ENCODE data around the gene MAPKAPK2.

- TF ChIP-seq CTCF (IDR thresholded peaks at IDR 0.05; ENCODE audit: low read length) (no peak), EZH2phosphoT487 (IDR thresholded peaks at IDR 0.05; ENCODE audit: low read length) (no peak), EZH2 (optimal IDR thresholded peaks at IDR 0.05; ENCODE audit: low read depth, low read length) (no peak)
Observed at GRCh38 chr1:206753141-206753540, 68.4 kb downstream of the MAPKAPK2 start.

All from MM.1S (cell line).